HCEC 1CT (cell line): ENCODE data around the gene ZC3H15.
"Not testable (repeated sequence)": the region's sequence is repeated elsewhere in the genome, so short reads cannot be mapped to it uniquely, and the experiment has no call there.

Experiments
- DNase-seq: peaks from one replicate; pipeline ENCODE4 v3.0.0-alpha.2; 2017

ZC3H15 gene

DNA sequence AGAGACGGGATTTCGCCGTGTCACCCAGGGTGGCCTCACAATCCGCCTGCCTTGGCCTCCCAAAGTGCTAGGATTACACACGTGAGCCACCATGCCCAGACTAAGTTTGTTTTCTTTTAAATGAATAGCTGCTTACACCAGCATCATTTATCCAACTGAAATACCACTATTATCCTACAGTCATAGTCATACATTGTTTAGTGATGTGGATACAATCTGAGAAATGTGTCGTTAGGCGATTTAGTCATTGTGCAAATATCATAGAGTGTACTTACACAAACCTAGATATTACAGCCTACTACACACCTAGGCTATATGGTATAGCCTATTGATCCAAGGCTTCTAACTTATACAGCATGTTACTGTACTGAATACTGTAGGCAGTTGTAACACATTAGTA lies 10.3 kb downstream of the ZC3H15 start:
- DNase-seq, result no peak

DNA sequence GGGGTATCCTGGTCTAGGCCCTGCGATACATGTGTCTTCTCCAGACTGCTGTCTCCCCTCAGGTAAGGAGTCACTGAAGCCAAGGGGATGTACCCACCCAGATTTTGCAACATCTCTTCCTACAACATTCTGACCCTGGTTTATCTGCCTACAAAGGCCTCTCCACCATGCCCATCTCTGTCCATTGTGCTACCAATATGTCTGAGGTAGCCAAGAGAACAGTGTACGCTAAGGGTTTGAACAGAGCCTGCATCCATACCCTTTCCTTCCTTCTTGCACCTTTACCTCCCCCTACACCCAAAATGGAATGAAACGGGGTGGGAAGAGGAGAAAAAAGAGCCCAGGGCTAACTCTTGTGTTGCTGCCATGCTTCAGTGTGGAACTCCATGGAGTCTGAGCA lies 11.9 kb downstream of the ZC3H15 start:
- DNase-seq, result no peak

DNA sequence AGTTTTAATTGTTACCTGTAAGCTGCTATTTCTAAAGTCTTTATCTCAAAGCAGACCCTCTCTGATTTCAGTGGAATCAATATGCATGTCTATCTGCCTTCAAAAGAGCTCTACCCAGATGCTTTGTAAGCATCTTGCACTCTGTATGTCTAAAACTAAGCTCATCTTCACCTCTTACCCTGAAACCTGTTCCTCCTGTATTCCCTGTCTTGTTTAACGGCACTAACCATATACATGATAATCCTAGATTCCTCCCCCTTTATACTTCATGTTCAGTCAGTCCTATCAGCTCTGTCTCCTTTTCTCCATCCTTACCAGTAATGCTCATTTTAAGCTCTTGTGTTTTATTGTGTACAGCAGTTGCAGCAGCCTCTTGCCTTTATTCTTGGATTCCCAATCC lies 12.8 kb downstream of the ZC3H15 start:
- no peak for DNase-seq

DNA sequence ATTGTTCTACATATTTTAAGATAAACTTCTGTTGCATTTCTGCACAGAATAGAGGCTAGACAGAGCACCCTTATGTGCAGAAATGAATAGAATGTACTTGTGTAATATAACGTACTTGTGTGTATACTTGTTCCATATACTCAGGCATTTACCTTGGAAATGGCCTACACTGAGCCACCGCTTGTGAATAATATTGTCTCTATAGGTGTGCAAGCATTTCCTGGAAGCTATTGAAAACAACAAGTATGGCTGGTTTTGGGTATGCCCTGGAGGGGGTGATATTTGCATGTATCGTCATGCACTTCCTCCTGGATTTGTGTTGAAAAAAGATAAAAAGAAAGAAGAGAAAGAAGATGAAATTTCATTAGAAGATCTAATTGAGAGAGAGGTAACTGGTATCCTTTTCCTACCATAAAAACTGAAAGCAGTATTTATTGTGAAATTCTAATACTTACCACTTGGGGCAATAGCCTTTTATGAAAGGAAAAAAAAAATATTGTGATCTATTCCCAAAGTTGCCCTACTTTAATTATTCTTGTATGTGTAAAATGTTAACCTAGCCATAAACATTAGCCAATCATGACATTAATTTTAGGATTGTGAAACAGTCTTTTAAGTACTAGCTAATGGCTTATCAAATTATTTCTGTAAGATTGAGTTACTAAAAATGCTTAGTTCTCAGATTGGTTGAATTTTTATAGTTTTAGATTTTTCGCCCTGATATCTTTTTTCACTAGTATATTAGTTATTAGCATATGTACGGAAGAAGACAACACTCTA lies 18.0 kb downstream of the ZC3H15 start:
- DNase-seq, result peak; percentile 50

DNA sequence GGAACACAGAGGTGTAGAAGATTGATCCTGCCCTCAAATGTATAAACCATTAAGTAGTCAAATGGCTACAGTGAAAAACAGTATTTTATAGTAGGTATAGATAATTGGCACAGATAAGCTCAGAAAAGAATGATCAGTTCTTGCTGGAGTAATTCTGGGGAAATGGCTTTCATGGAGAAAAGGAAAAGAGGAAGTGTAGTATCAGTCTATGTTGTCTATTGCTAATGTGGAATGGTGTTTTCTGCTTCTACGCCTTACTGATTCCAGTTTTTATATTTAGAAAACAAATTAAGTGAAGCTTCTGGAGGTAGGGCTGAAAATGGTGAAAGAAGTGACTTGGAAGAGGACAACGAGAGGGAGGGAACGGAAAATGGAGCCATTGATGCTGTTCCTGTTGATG lies 22.2 kb downstream of the ZC3H15 start:
- DNase-seq, result no peak

DNA sequence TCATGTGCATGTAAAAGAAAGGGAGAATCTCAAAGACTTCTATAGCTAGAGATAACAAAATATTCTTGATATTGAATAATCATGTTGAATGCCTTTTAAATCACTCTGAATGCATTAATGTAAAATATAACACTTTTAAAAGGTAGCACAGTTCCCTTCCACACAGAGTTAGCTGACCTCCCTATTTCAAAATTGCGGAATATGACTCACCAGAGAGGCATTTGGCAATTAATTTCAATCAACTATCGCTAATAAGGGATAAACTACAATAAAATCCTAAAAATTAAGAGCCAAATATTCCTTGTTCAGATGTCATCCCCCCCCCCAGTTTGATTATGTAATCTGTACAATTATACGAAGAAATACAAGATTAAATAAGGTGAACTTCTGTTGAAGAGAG lies 29.3 kb downstream of the ZC3H15 start:
- DNase-seq, result peak; percentile 16

DNA sequence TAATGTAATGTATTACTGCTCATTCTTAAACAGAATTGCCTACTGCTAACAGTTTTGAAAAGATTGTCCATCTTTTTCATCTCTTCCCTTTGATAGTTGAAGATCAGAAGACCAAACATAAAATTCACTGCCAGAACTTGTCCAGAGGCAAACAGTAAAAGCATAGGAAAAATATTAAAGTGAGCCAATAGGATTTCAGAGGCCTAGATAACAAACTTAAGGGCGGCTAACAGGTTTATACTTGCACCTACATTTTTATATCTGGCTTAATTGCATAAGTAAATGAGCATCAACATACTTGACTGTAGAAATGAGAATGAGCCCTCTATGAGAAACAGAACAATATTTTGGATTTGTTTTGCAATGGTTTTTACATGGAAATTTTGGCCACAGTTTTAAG lies 30.3 kb downstream of the ZC3H15 start:
- no peak for DNase-seq

DNA sequence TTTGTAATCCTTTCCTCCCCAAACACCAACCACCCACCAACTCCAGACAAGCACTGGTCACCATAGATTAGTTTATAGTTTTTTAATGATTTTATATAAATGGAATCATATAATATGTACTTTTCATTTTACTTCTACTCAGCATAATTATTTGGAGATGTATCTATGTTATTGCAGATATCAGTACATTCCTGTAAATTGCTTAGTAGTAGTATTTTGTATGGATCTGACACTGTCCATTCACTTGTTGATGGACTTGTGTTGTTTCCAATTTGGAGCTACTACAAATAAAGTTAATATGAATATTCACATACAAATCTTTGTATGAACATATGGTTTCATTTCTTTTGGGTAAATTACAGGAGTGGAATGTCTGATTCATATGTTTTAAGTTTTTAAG lies 31.0 kb downstream of the ZC3H15 start:
- DNase-seq, result no peak

DNA sequence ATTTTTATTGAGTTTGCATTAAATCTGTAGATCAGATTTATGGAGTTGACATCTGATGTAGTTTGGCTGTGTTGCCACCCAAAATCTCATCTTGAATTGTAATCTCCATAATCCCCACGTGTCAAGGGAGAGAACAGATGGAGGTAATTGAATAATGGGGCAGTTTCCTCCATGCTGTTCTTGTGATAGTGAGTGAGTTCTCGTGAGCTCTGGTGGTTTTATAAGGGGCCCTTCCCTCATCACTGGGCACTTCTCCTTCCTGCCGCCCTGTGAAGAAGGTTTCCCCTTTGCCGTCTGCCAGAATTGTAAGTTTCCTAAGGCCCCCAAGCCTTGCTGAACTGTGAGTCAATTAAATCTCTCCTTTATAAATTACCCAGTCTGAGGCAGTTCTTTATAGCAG lies 32.2 kb downstream of the ZC3H15 start:
- DNase-seq, result no peak

DNA sequence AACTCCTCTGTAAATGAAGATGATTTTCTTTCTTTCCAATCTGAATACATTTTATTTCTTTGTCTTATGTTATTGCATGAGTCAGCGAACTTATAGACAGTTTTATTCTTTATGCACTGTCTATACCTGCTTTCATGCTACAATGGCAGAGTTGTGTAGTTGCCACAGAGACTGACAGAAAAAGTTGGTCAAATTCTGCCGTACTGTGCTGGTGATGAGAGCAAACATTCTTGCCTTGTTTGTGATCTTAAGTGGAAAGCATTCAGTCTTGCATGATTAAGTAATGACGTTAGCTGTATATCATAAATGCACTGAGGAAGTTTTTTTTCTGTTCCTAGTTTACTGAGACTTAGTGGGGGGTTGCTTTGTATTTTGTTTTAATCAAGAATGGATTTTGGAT lies 32.9 kb downstream of the ZC3H15 start:
- DNase-seq, result peak; percentile 74

DNA sequence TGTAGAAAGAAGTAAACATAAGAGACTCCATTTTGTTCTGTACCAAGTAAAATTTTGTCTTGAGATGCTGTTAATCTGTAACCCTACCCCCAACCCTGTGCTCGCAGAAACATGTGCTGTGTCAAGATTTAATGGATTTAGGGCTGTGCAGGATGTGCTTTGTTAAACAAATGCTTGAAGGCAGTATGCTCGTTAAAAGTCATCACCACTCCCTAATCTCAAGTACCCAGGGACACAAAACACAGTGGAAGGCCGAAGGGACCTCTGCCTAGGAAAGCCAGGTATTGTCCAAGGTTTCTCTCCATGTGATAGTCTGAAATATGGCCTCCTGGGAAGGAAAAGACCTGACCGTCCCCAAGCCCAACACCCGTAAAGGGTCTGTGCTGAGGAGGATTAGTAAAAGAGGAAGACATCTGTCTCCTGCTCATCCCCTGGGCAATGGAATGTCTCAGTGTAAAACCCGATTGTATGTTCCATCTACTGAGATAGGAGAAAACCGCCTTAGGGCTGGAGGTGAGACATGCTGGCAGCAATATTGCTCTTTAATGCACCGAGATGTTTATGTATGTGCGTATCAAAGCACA lies 35.6 kb downstream of the ZC3H15 start:
- DNase-seq, result not testable (repeated sequence)

DNA sequence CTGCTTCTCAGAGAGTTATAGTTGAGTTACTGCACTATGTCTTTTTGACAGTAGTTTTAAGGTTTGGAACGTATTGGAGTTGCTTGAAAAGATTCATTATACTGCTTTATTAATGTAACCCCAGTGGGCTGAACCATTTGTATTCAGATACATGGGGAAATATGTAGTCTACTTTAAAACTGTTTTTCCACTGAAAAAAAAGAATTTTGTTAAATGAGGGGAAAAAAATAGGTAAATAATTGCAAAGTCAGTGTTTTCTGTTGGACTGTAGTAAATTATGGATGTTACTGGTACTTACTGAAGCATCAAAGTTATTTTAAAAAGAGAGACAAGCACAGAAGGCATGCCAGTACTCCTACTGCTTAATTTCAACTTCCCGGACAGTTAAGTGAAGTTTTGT lies 36.4 kb downstream of the ZC3H15 start:
- no peak for DNase-seq

DNA sequence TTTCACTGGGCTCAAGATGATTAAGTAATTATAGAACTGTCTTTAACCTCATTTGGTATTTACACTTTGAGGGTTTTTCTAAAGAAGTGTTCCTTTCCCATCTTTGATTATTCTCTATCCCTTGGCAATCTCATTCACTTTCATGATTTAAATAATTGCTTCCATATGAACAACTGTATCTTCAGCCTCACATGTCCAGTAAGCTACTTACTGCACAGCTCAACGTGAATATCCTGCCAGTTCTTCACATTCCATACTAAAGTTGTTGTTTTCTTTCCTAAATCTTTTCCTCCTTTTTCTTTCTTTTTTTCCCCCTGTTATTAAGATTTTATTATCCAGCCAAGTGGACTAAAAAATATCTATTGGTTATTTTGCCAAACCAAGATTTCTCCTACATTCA lies 37.7 kb downstream of the ZC3H15 start:
- DNase-seq, result no peak

DNA sequence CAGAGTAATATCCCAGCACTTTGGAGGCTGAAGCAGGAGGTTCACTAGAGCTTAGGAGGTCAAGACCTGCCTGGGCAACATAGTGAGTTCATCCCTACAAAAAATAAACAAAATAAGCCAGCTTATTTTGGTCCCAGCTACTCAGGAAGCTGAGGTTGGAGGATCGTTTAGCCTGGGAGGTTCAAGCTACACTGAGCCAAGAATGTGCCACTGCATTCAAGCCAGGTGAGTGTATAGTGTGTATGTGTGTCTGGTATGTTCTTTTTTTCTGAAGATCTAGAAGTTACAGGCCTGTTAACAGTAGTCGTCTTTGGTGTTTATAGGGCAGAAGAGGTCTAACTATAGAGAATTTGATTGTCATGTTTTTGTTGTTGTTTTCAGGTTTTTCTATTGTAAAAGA lies 40.2 kb downstream of the ZC3H15 start:
- peak; percentile 15 for DNase-seq

DNA sequence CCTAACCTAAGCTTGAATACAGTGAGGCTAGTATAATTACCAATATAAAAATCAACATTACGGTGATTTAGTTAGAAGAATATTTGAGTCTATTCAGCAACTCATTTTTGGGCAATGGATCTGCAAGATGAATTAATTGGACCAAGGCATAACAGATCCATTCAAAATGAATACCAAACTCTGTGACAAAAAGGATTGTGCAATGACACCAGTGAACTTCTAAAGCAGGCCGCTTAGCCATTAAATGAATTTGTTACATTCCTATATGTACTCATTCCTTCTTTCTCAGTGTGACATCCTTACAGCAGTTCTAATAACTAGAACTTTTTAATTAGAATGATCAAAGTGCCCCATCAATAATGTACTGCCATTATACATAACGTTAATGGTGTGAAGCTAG lies 44.3 kb downstream of the ZC3H15 start:
- no peak for DNase-seq

DNA sequence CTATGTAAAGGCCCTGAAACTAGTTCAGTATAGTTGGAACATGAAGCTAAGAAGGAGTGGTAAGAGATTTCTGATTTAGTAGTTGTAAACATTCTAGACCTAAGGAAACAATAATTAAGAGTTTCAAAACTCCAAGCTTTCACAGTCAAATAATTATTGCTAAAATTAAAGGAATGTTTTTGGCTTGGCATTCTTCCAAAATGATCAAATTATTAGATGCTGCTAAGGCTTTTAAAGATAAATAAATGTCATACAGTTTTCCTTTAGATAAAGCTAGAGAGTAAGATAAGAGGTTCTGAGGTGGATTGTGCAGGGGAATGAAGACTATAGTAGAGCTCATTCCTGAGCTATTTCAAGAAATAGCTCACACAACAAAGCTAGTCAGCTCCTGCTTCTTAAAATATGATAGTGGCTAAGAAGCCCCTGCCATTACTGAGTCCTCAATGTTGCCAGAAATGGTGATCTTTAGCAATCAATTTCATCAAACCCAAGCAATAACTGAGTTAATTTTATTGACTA lies 45.3 kb downstream of the ZC3H15 start:
- DNase-seq, result no peak

DNA sequence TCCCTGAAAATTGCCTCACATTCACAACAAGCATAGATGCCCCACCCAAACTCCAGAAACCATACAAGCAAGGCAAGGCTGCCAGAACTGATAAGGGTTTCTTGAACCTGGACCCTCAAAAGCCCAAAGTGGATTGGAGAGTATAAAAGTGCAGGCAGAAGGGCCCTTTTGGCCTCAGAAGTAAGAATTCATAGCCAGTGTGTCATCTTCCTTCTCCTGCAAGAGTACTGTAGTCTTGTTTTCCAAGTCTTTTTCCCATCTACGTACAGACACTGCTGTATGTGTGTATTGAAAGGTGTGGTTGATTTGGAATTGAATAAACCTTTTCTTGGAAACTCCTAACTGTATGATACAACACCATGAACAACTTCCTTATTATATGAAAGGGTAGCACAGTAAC lies 46.8 kb downstream of the ZC3H15 start:
- no peak for DNase-seq

DNA sequence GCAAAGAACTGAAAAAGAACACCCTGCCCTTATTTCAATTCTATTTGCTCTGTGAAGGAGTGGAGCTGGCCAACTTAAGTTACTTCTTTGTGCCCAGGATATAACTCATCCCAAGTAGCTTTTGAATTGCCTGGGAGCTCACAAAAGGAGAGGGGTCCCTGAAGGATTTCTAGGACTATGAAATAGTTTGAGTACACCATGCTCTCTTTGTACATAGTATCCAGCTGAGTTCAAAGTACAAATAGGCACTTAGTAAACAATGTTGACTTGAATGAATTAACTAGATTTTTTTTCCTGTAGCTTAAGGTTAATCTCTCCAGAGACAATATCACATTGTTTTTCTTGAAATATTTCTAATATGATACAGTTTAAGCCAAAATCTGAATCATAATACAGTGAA lies 47.7 kb downstream of the ZC3H15 start:
- no peak for DNase-seq

DNA sequence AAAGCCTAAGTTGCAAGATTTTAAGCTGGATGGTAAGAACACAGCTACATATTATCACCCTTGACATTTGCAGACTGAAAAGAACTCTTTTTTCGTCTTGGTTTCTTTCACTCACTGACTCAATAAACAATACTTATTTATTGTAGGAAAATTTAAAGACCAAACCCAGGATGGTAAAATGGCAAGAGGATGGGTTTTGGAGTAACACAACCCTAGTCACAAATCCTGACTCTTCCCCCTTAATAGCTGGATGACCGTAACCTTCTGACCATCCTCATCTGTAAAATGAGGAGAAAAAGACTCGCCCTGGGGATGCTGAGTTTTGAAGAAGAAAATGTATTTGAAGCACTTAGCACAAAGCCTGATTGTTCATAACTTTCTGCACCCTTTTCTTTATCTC lies 48.3 kb downstream of the ZC3H15 start:
- no peak for DNase-seq

DNA sequence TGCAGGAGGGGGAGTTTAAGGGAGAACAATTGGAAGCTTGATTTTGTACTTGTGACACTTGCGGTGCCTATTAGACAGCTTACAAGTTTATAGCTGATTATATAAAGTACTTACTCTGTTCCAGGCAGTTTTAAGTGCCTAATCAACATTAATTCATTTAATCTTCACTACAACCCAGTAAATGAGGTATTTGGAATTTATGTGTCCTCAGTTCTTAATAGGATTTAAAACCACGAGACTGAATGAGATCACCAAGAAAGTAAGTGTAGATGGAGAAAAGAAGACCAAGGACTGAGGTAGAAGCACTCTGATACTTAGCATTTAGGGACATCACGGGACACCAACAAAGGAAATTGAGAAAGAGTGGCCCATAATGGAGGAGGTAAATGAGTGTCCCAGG lies 49.8 kb downstream of the ZC3H15 start:
- DNase-seq, result no peak

DNA sequence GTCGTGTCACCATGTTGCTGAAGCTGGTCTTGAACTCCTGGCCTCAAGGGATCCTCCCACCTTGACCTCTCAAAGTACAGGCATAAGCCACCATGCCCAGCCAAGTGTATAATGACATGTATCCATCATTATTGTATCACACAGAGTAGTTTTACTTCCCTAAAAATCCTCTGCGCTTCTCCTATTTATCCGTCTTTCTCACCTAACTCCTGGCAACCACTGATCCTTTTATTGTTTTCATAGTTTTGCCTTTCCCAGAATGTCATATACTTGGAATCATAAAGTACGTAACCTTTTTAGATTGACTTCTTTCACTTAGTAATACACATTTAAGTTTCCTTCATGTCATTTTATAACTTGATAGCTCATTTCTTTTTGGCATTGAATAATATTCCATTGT lies 51.0 kb downstream of the ZC3H15 start:
- no peak for DNase-seq

DNA sequence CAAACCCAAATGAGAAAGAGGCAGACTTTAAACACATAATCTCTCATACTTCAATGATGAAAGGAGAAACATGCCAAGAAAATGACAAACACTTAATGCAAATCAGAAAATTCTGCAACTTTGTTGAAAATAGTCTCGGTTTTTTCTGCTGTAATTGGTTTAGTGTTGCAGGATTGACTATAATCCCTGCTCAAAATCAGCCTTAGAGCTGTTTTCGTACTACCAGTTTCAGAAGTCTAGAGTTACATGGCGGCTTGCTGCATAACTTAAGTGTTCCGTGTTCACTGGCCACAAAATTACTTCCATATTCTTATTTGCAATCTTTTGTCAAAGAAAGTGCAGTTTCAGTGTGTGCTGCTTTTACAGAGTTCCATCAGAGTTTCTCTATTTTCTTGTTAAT lies 54.9 kb downstream of the ZC3H15 start:
- DNase-seq, result no peak

DNA sequence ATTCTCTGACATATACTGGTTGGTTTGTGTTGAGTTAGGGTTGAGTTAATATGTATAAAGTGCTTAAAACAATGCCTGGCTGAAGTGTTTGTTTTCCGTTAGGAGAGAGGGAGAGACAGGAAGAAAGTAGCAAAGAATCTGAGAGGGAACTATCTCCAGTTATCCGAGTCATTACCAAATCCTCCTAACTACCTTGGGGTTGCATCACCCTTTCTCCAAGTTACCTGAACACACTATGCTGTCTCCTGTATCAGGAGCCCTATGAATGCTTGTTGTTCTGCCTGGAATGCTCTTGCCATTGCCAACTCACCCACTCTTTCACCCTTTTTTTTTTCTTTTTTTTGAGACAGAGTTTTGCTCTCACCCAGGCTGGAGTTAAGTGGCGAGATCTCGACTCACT lies 55.9 kb downstream of the ZC3H15 start:
- DNase-seq, result no peak

DNA sequence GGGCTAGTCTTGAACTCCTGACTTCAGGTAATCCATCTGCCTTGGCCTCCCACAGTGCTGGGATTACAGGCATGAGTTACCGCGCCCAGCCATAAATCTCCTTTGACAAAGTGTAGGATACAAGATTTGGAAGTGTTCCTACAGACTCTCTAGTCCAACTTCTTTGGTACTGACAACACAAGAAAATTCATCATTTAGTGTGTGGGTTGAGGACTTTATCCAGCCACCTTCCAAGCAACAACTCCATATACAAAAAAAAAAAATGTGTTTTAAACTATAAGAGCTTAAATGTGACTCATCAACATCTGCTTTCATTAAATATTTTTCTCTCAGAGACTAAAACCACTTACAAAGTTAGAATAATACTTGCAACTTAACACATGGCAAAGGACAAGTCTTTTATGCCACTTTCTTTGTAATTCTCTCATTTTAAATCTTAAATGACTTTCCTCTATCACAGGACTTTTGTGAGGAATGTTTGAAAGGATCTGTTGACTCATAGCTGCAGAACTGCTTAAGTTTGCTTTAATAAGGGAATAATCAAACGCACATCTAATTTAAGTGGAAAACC lies 57.6 kb downstream of the ZC3H15 start:
- DNase-seq, result peak; percentile 77
